K562 (cell line): ENCODE measurements around the gene HSF2BP. TPM values are rescaled to one million over a fixed set of nuclear protein-coding genes. Genes with fewer than 3 reads are reported as not detected.
A peak's percentile ranks its signal among the peaks of the same experiment; 100 is the strongest.

Source experiments
- ARNT ChIP-seq, 2 experiments: fragments of 450-650 bp; IDR thresholded peaks; 2 replicates each; pipeline ENCODE4 v1.6.1; 2016; ENCODE audit warnings: mild to moderate bottlenecking in 1 of 2
- CBX2 ChIP-seq: fragments of 200-600 bp; sonication (generic); IDR thresholded peaks from one replicate; pipeline ENCODE4 v1.6.1; 2012; ENCODE audit warnings: mild to moderate bottlenecking, low read length, inconsistent platforms; ENCODE audit not compliant: insufficient read depth, poor library complexity, severe bottlenecking
- DDX20 ChIP-seq: fragments of 450-650 bp; IDR thresholded peaks from 2 replicates; pipeline ENCODE4 v1.6.1; 2016; ENCODE audit warnings: missing genetic modification characterization, low read depth, mild to moderate bottlenecking, missing compliant biosample characterization, moderate library complexity
- ELF1 ChIP-seq: fragments of 200-800 bp; sonication (Bioruptor generic); IDR thresholded peaks from 2 replicates; pipeline ENCODE4 v1.6.1; 2016; ENCODE audit warnings: missing genetic modification characterization, missing compliant biosample characterization
- ELF2 ChIP-seq: fragments of 250-450 bp; sonication (Bioruptor Pico); IDR thresholded peaks from 2 replicates; pipeline ENCODE4 v1.5.0; 2021; ENCODE audit warnings: mild to moderate bottlenecking
- KLF10 ChIP-seq: fragments of 250-450 bp; sonication (Bioruptor Pico); IDR thresholded peaks from 2 replicates; pipeline ENCODE4 v1.6.1; 2021; ENCODE audit warnings: matching md5 sums
- LARP7 ChIP-seq: fragments of 450-650 bp; IDR thresholded peaks from 2 replicates; pipeline ENCODE4 v1.6.1; 2016
- MAFG ChIP-seq: fragments of 450-650 bp; conservative IDR thresholded peaks from 2 replicates; pipeline ENCODE4 v1.6.1; 2016; ENCODE audit warnings: missing genetic modification characterization, missing compliant biosample characterization
- MEF2A ChIP-seq: IDR thresholded peaks from 2 replicates; pipeline ENCODE4 v1.6.1; 2011; ENCODE audit warnings: low read depth, mild to moderate bottlenecking, low read length, moderate library complexity; ENCODE audit not compliant: control insufficient read depth
- MEF2D ChIP-seq: conservative IDR thresholded peaks from 2 replicates; pipeline ENCODE4 v1.6.1; 2016; ENCODE audit warnings: low read depth, missing genetic modification characterization, missing compliant biosample characterization
- NBN ChIP-seq: fragments of 450-650 bp; IDR thresholded peaks from 2 replicates; pipeline ENCODE4 v1.6.1; 2016; ENCODE audit warnings: low read depth, mild to moderate bottlenecking
- NCOA6 ChIP-seq: fragments of 450-650 bp; IDR thresholded peaks from 2 replicates; pipeline ENCODE4 v1.6.1; 2017; ENCODE audit warnings: mild to moderate bottlenecking
- PCBP1 ChIP-seq: fragments of 200-400 bp; formaldehyde crosslinking; IDR thresholded peaks from 2 replicates; pipeline ENCODE4 v1.6.1; 2018; ENCODE audit warnings: mild to moderate bottlenecking, low read depth, low read length; ENCODE audit not compliant: poor library complexity, severe bottlenecking
- SMARCE1 ChIP-seq: fragments of 450-650 bp; IDR thresholded peaks from 2 replicates; pipeline ENCODE4 v1.7.1; 2016; ENCODE audit warnings: mild to moderate bottlenecking
- STAG1 ChIP-seq: sonication (generic); formaldehyde crosslinking; IDR thresholded peaks from 2 replicates; pipeline ENCODE4 v1.5.0; 2020; ENCODE audit warnings: missing genetic modification reagents, borderline replicate concordance
- TCFL5 ChIP-seq: fragments of 250-450 bp; sonication (Bioruptor Pico); conservative IDR thresholded peaks from 2 replicates; pipeline ENCODE4 v1.6.1; 2021; ENCODE audit warnings: mild to moderate bottlenecking, moderate library complexity, matching md5 sums
- ZC3H11A ChIP-seq: IDR thresholded peaks from 2 replicates; pipeline ENCODE4 v1.6.1; 2012; ENCODE audit warnings: low read depth, low read length, improper control_type of control experiment
- ZNF3 ChIP-seq: fragments of 250-450 bp; sonication (Bioruptor Pico); IDR thresholded peaks from 2 replicates; pipeline ENCODE4 v1.5.0; 2021; ENCODE audit warnings: mild to moderate bottlenecking, moderate library complexity
- polyA plus RNA-seq, 8 experiments: library from polyadenylated mRNA; depleted of rRNA in 4 of 8; stranded (reverse) in 5 of 8; unstranded in 3 of 8; fragments of >200 nt; fragmentation: Nextera tagmentation in 2 of 8; fragmentation: Illumina TruSeq in 1 of 8; extraction: Ambion mirVana in 2 of 8; extraction: Trizol in 1 of 8; gene quantifications; 2 replicates each; pipeline versions ENCODE4 v1.2.1 to v1.2.3, GENCODE V29; 2011 to 2014; ENCODE audit warnings: inconsistent platforms in 1 of 8, missing spikeins in 1 of 8
- total RNA-seq, 7 experiments: library from RNA; depleted of rRNA in 6 of 7; stranded (reverse); fragments of >200 nt in 6 of 7; fragmentation: Illumina TruSeq in 2 of 7; extraction: Trizol in 2 of 7; gene quantifications; 2 replicates each; pipeline versions ENCODE4 v1.2.1 to v1.2.3, GENCODE V29; 2011 to 2021; ENCODE audit warnings: low replicate concordance in 1 of 7
- TF ChIP-seq, protein P1 (sequence below), 2 experiments: IDR thresholded peaks in 1 of 2; conservative IDR thresholded peaks in 1 of 2; 2 replicates each; pipeline ENCODE4 v1.6.1; 2016; ENCODE audit warnings: low read depth in 2 of 2, mild to moderate bottlenecking in 1 of 2, missing compliant biosample characterization in 1 of 2, missing genetic modification characterization in 1 of 2, moderate library complexity in 1 of 2
- TF ChIP-seq, protein P2 (sequence below): IDR thresholded peaks from 2 replicates; pipeline ENCODE4 v1.6.1; 2014; ENCODE audit warnings: antibody characterized with exemption
- TF ChIP-seq, protein P3 (sequence below), 2 experiments: fragments of 250-450 bp in 1 of 2; fragments of 450-650 bp in 1 of 2; sonication (Bioruptor Pico) in 1 of 2; IDR thresholded peaks; 2 replicates each; pipeline versions ENCODE4 v1.6.1 to v1.8.0; 2016 to 2021; ENCODE audit warnings: mild to moderate bottlenecking in 2 of 2, moderate library complexity in 2 of 2, missing compliant biosample characterization in 1 of 2, missing genetic modification characterization in 1 of 2
- TF ChIP-seq, protein P4 (sequence below): sonication (generic); formaldehyde crosslinking; IDR thresholded peaks from 2 replicates; pipeline ENCODE4 v1.8.0; 2022; ENCODE audit warnings: missing genetic modification reagents, mild to moderate bottlenecking, borderline replicate concordance

Gene HSF2BP
- total and polyA plus RNA-seq, 9 of the 15 experiments (the other 6 are each of a cell fraction or from before 2014, with no cell fraction given) = 0.04 to 0.57 (median 0.20) TPM; not detected in 2

DNA sequence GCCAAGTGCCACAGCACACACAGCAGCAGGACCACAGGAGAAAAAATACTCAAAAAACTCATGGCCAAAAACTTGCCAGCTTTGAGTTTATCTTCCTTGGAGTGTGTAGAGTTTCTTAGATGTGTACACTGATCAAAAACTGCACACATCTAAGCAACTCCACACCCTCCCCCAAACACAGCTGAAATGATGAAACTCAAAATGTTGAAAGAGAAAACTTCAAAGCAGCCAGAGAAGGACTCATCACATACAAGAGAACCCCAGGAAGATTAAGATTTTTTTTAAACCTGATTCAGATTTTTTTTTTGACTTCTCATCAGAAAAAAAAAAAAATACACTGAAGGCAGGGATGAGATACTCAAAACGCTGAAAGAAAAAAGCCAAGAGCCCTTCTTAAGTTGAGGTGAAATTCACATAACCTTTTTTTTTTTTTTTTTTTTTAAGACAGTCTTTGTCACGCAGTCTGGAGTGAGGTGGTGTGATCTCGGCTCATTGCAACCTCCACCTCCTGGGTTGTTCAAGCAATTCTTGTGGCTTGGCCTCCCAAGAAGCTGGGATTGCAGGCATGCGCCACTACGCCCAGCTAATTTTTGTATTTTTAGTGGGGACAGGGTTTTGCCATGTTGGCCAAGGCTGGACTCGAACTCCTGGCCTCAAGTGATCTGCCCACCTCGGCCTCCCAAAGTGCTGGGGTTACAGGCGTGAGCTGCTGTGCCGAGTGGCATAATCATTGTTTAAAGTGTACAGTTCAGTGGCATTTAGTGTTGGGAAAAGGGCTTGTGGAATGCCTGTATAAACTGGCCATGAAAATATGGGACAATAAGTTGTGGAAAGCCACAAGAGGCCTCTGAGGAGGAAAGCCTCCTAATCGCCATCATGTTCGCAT lies 38.7 kb upstream of the HSF2BP start (continued):
- TF ChIP-seq, protein P1, sequence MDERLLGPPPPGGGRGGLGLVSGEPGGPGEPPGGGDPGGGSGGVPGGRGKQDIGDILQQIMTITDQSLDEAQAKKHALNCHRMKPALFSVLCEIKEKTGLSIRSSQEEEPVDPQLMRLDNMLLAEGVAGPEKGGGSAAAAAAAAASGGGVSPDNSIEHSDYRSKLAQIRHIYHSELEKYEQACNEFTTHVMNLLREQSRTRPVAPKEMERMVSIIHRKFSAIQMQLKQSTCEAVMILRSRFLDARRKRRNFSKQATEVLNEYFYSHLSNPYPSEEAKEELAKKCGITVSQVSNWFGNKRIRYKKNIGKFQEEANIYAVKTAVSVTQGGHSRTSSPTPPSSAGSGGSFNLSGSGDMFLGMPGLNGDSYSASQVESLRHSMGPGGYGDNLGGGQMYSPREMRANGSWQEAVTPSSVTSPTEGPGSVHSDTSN (CRISPR knock-in tag; IDR thresholded peaks at IDR 0.05; ENCODE audit: low read depth) = no peak
- TF ChIP-seq, protein P1 (tag; conservative IDR thresholded peaks at IDR 0.05; ENCODE audit: low read depth) = no peak
- TF ChIP-seq, protein P2, sequence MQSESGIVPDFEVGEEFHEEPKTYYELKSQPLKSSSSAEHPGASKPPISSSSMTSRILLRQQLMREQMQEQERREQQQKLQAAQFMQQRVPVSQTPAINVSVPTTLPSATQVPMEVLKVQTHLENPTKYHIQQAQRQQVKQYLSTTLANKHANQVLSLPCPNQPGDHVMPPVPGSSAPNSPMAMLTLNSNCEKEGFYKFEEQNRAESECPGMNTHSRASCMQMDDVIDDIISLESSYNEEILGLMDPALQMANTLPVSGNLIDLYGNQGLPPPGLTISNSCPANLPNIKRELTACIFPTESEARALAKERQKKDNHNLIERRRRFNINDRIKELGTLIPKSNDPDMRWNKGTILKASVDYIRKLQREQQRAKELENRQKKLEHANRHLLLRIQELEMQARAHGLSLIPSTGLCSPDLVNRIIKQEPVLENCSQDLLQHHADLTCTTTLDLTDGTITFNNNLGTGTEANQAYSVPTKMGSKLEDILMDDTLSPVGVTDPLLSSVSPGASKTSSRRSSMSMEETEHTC = no peak
- TF ChIP-seq NCOA6 = no peak
- no peak for TF ChIP-seq ZNF3
- TF ChIP-seq ZC3H11A = no peak
- TF ChIP-seq ARNT (IDR thresholded peaks at IDR 0.05) = no peak
- TF ChIP-seq, protein P3, sequence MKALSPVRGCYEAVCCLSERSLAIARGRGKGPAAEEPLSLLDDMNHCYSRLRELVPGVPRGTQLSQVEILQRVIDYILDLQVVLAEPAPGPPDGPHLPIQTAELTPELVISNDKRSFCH (CRISPR knock-in tag; IDR thresholded peaks at IDR 0.05) = no peak
- TF ChIP-seq, protein P3 (tag; IDR thresholded peaks at IDR 0.05) = peak; percentile 23; the same call in 1 of the 2 replicates
- TF ChIP-seq LARP7 = no peak
- no peak for TF ChIP-seq KLF10 (CRISPR knock-in tag)
- no peak for TF ChIP-seq DDX20 (tag)
- TF ChIP-seq NBN = no peak
- no peak for TF ChIP-seq MEF2D (tag)
- no peak for TF ChIP-seq STAG1 (CRISPR knock-in tag)
- no peak for TF ChIP-seq ELF1 (tag)
- TF ChIP-seq CBX2 = no peak
- TF ChIP-seq ELF2 (CRISPR knock-in tag) = no peak
- TF ChIP-seq, protein P4, sequence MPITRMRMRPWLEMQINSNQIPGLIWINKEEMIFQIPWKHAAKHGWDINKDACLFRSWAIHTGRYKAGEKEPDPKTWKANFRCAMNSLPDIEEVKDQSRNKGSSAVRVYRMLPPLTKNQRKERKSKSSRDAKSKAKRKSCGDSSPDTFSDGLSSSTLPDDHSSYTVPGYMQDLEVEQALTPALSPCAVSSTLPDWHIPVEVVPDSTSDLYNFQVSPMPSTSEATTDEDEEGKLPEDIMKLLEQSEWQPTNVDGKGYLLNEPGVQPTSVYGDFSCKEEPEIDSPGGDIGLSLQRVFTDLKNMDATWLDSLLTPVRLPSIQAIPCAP (CRISPR knock-in tag) = no peak
- TF ChIP-seq SMARCE1 = no peak
- no peak for TF ChIP-seq PCBP1
- no peak for TF ChIP-seq MAFG
- TF ChIP-seq TCFL5 (CRISPR knock-in tag) = no peak
- no peak for TF ChIP-seq MEF2A
